AG09319 (cell line): Measurements from ENCODE around the gene GIMAP8.

Experiments used
- DNase-seq: peaks from one replicate; pipeline ENCODE4 v3.0.0-alpha.2; 2010; ENCODE audit warnings: low read depth; ENCODE audit errors: extremely low read depth
- CTCF ChIP-seq: IDR thresholded peaks from 2 replicates; pipeline ENCODE4 v1.5.1; 2011; ENCODE audit warnings: low read depth, mild to moderate bottlenecking, inconsistent platforms, low read length, moderate library complexity

Gene GIMAP8

GRCh38 chr7:150503581-150503980, 53.2 kb downstream of the GIMAP8 start:
- no peak for TF ChIP-seq CTCF
- no peak for DNase-seq

- no peak for DNase-seq
- no peak for TF ChIP-seq CTCF
Observed at GRCh38 chr7:150507947-150508602, 57.6 kb downstream of the GIMAP8 start.

GRCh38 chr7:150511048-150511447, 60.6 kb downstream of the GIMAP8 start:
- DNase-seq, result no peak
- no peak for TF ChIP-seq CTCF

- DNase-seq, result no peak
- TF ChIP-seq CTCF, result no peak
Observed at GRCh38 chr7:150513758-150514157, 63.3 kb downstream of the GIMAP8 start.

GRCh38 chr7:150514748-150515222, 64.4 kb downstream of the GIMAP8 start, which contains the start of gene GIMAP7:
TSS of gene GIMAP7 (plus strand) at chr7:150514872. CDS start at chr7:150519975, 5,103 bp downstream.
- TF ChIP-seq CTCF, result no peak
- DNase-seq, result no peak

- TF ChIP-seq CTCF, result no peak
- DNase-seq, result no peak
Observed at GRCh38 chr7:150515248-150516147, 65.1 kb downstream of the GIMAP8 start.
